ENCODE measurements around the gene FAF1.

FAF1 gene

GRCh38 chr1:50611675-50612074 lies 348.4 kb downstream of the FAF1 start:
- TF ChIP-seq, protein P1, sequence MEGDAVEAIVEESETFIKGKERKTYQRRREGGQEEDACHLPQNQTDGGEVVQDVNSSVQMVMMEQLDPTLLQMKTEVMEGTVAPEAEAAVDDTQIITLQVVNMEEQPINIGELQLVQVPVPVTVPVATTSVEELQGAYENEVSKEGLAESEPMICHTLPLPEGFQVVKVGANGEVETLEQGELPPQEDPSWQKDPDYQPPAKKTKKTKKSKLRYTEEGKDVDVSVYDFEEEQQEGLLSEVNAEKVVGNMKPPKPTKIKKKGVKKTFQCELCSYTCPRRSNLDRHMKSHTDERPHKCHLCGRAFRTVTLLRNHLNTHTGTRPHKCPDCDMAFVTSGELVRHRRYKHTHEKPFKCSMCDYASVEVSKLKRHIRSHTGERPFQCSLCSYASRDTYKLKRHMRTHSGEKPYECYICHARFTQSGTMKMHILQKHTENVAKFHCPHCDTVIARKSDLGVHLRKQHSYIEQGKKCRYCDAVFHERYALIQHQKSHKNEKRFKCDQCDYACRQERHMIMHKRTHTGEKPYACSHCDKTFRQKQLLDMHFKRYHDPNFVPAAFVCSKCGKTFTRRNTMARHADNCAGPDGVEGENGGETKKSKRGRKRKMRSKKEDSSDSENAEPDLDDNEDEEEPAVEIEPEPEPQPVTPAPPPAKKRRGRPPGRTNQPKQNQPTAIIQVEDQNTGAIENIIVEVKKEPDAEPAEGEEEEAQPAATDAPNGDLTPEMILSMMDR (IDR thresholded peaks at IDR 0.05; ENCODE audit: insufficient read depth, low read length, poor library complexity, severe bottlenecking): no peak
- TF ChIP-seq EZH2phosphoT487 (conservative IDR thresholded peaks at IDR 0.05; ENCODE audit: low read length): no peak
- Histone ChIP-seq H3K36me3 (ENCODE audit: low read length) (no peaks in the 10 kb centered on the region), H3K9me3 (ENCODE audit: insufficient read depth, low read length) (no peaks in the 10 kb centered on the region), H3K9me2 (replicated peaks; ENCODE audit: insufficient read depth, low read length) (no peaks in the 10 kb centered on the region), H3K27ac (ENCODE audit: low read depth, low read length) (peak overlapping the region; percentile 95), H4K20me1 (ENCODE audit: low read depth, low read length) (no peaks in the 10 kb centered on the region), H3F3A (ENCODE audit: insufficient read depth) (peaks cover 19% of the 10 kb centered on the region), H2AFZ (ENCODE audit: low read depth, low read length, severe bottlenecking) (no peak overlapping the region), H3K4me3 (ENCODE audit: insufficient read depth, low read length, poor library complexity, severe bottlenecking) (peak overlapping the region; percentile 31), H3K9ac (ENCODE audit: low read length) (peak overlapping the region; percentile 42), H3K79me2 (ENCODE audit: insufficient read depth, low read length) (no peaks in the 10 kb centered on the region), H3K27me3 (ENCODE audit: low read length) (no peaks in the 10 kb centered on the region), H3K4me2 (ENCODE audit: low read depth, low read length, poor library complexity, severe bottlenecking) (peak overlapping the region; percentile 62)

DNA sequence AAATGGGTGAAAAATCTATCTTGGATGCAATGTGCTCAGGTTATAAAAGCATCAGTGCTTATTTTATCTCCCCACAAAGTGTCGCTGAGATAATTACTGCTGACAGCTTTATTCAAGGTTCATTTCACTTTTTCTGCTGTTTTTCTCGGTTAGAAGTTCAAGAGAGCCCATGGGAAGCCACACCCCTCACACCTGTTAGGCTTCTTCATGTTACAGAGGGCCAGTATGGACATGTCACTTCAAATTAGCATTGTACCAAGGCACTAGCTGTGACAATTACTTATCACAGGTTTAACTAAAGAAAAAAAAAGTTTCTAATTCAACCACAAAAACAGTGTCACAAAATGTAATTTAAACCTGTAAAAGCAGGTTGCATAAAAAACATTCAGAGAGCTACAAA lies 349.5 kb downstream of the FAF1 start:
- H3K9me2 ChIP-seq (replicated peaks; ENCODE audit: insufficient read depth, low read length): no peaks in the 10 kb centered on the region
- no peaks in the 10 kb centered on the region for H3K79me2 ChIP-seq (ENCODE audit: insufficient read depth, low read length)
- peak overlapping the region; percentile 42 for H3K9ac ChIP-seq (ENCODE audit: low read length)
- H3K4me3 ChIP-seq (ENCODE audit: insufficient read depth, low read length, poor library complexity, severe bottlenecking): no peak overlapping the region
- H3K27ac ChIP-seq (ENCODE audit: low read depth, low read length): peak overlapping the region; percentile 95
- peak overlapping the region; percentile 62 for H3K4me2 ChIP-seq (ENCODE audit: low read depth, low read length, poor library complexity, severe bottlenecking)
- no peaks in the 10 kb centered on the region for H3K27me3 ChIP-seq (ENCODE audit: low read length)
- TF ChIP-seq, protein P1 (IDR thresholded peaks at IDR 0.05; ENCODE audit: insufficient read depth, low read length, poor library complexity, severe bottlenecking): no peak
- no peak for TF ChIP-seq EZH2phosphoT487 (conservative IDR thresholded peaks at IDR 0.05; ENCODE audit: low read length)
- no peaks in the 10 kb centered on the region for H4K20me1 ChIP-seq (ENCODE audit: low read depth, low read length)
- no peaks in the 10 kb centered on the region for H3K9me3 ChIP-seq (ENCODE audit: insufficient read depth, low read length)
- peaks cover 25% of the 10 kb centered on the region for H3F3A ChIP-seq (ENCODE audit: insufficient read depth)
- no peaks in the 10 kb centered on the region for H3K36me3 ChIP-seq (ENCODE audit: low read length)
- no peak overlapping the region for H2AFZ ChIP-seq (ENCODE audit: low read depth, low read length, severe bottlenecking)

DNA sequence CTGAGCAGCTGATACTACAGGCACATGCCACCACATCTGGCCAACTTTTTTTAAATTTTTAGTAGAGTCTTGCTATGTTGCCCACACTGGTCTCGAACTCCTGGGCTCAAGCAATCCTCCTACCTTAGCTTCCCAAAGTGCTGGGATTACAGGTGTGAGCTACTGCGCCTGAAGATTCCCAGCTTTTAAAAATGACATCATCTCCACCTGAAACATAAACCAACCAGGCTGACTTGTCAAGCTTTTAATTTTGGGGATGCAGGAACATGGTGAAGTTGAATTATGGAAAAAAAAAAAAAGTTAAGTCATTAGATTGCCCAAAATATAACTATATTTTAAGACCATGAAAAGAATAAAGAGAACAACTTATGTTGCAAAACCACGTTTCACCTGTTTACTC lies 350.6 kb downstream of the FAF1 start:
- Histone ChIP-seq H3K9ac (ENCODE audit: low read length) (0 out of 2 replicates have a peak overlapping the region, but pooled peaks have one; percentile 7), H3K36me3 (ENCODE audit: low read length) (no peaks in the 10 kb centered on the region), H3K79me2 (ENCODE audit: insufficient read depth, low read length) (no peaks in the 10 kb centered on the region), H3K27ac (ENCODE audit: low read depth, low read length) (peak overlapping the region; percentile 95), H2AFZ (ENCODE audit: low read depth, low read length, severe bottlenecking) (no peak overlapping the region), H3K9me2 (replicated peaks; ENCODE audit: insufficient read depth, low read length) (no peaks in the 10 kb centered on the region), H3K27me3 (ENCODE audit: low read length) (no peaks in the 10 kb centered on the region), H3K4me3 (ENCODE audit: insufficient read depth, low read length, poor library complexity, severe bottlenecking) (no peak overlapping the region), H3K9me3 (ENCODE audit: insufficient read depth, low read length) (no peaks in the 10 kb centered on the region), H3K4me2 (ENCODE audit: low read depth, low read length, poor library complexity, severe bottlenecking) (peak overlapping the region; percentile 62), H3F3A (ENCODE audit: insufficient read depth) (peaks cover 27% of the 10 kb centered on the region), H4K20me1 (ENCODE audit: low read depth, low read length) (no peaks in the 10 kb centered on the region)
- TF ChIP-seq, protein P1 (IDR thresholded peaks at IDR 0.05; ENCODE audit: insufficient read depth, low read length, poor library complexity, severe bottlenecking): no peak
- TF ChIP-seq EZH2phosphoT487 (conservative IDR thresholded peaks at IDR 0.05; ENCODE audit: low read length): no peak
